GM20000 (cell line): ENCODE results near the gene ATOH7.
"Not testable (repeated sequence)": the region's sequence is repeated elsewhere in the genome, so short reads cannot be mapped to it uniquely, and the experiment has no call there.

ENCODE experiments used
- DNase-seq: peaks from one replicate; pipeline ENCODE4 v3.0.0; 2012; ENCODE audit warnings: low spot score
- CTCF ChIP-seq: IDR thresholded peaks from 2 replicates; pipeline ENCODE4 v1.5.1; 2012; ENCODE audit warnings: mild to moderate bottlenecking, control low read depth; ENCODE audit errors: extremely low read depth, missing control alignments

Gene ATOH7

GRCh38 chr10:68231817-68232251 is at the start of gene ATOH7:
Gene ATOH7 (minus strand): TSS chr10:68232113. CDS start chr10:68231677, 436 bp downstream.
- no peak for DNase-seq
- TF ChIP-seq CTCF, result no peak

- TF ChIP-seq CTCF, result no peak
- no peak for DNase-seq
Measured at GRCh38 chr10:68280758-68281157, 48.8 kb upstream of the ATOH7 start.

- DNase-seq, result not testable (repeated sequence)
Measured at GRCh38 chr10:68278906-68279753, 47.2 kb upstream of the ATOH7 start.

- DNase-seq, result not testable (repeated sequence)
Measured at GRCh38 chr10:68277814-68278213, 45.9 kb upstream of the ATOH7 start.

GRCh38 chr10:68276224-68276623 is 44.3 kb upstream of the ATOH7 start:
- TF ChIP-seq CTCF, result no peak

GRCh38 chr10:68275600-68276126 is 43.8 kb upstream of the ATOH7 start:
- DNase-seq, result no peak
- TF ChIP-seq CTCF, result no peak

More at GRCh38 chr10:68276224-68276623, 44.3 kb upstream of the ATOH7 start:
- no peak for DNase-seq

GRCh38 chr10:68272833-68273232 is 40.9 kb upstream of the ATOH7 start:
- TF ChIP-seq CTCF, result no peak
- DNase-seq, result no peak

- no peak for TF ChIP-seq CTCF
- DNase-seq, result no peak
Measured at GRCh38 chr10:68271196-68271882, 39.4 kb upstream of the ATOH7 start.
